Putamen (tissue), 1 donor: ENCODE data around the gene PALS2.

Experiments used
- DNase-seq: peaks from one replicate; pipeline ENCODE4 v3.0.0-alpha.2; 2016; ENCODE audit warnings: low spot score

The PALS2 gene

DNA sequence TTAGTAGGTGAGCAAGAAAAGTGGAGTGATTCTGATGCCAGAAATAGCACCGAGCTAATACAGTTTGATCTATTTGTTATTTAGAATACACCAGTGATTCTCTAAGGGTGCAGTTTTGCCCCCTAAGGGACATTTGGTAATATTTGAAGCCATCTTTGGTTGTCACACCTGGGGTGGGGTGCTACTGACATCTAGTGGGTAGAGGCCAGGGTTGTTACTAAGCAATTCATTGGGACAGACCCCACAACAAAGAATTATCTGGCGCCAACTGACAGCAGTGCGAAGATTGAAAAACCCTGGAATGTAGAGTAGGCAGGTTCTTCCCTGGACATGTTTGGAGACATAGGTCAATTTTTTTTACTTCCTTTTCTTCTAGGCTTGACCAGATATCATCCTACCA is 14.6 kb downstream of the PALS2 start:
- no peak for DNase-seq

DNA sequence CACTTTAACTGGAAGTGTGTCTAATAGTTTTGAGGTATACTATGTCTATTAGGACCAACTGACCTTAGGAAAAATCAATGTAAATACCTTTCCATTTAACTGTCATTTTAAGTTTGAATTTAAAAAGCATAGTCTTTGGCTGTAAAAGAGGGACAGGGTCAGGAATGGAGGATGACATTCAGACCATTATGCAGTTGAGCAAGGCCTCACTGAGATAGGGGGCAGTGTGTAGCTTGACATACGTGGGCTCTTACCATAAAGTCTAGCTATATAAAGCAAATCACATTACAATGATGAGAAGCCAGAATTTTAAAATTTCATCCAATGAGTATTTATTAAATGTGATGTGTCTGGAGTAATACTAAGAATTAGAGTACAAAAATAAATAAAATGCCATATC is 17.9 kb downstream of the PALS2 start:
- no peak for DNase-seq

DNA sequence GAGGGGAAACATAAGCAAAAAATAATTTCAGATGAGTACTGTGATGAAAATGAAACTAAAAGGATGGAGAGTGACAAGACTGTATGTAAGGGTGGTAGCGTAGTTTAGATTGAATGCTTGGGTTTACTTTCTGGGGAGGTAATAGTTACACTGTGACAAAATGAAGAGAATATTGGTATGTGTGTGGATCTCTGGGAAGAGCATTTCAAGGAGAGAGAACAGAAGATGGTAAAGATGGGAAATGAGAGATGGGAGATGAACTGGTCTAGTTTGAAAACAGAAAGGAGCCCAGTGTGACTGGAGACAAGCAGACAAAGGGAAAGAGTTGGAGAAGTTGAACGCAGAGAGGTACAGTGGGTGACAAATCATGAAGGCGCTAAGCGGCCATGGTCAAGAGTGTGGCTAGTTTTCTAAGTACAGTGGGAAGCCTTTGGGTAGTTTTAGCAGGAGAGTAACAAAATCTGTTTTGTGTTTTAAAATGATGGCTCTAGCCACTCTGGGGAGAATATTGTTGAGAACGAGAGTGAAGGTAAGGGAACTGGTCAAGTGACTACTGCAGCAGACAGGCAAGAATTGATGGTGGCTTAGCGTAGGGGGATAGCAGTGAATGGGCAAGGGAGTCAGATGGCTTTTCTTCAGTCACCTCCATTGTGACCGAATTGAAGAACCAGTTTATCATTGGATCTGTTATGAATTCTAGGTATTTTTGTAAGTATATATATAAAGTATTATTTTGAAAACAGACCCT is 22.6 kb downstream of the PALS2 start:
- no peak for DNase-seq

DNA sequence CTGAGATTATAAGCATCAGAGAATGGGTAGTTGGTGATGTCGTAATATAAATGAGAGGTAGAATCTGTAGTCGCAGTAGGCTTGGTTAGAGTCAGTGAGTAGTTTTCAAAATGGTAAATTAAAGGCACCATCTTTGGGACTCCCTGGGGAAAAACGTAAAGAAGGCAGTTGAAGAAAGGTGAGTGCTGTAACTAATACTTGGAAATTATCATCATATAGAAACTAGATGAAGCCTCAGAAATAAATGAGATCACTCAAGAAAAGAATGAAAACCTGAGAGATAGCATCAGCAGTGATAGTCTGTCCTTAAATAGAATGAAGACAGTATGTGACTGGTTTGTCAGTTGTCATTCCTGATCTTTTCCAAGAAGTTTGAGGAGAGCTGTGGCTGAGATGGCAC is 23.8 kb downstream of the PALS2 start:
- DNase-seq: no peak

DNA sequence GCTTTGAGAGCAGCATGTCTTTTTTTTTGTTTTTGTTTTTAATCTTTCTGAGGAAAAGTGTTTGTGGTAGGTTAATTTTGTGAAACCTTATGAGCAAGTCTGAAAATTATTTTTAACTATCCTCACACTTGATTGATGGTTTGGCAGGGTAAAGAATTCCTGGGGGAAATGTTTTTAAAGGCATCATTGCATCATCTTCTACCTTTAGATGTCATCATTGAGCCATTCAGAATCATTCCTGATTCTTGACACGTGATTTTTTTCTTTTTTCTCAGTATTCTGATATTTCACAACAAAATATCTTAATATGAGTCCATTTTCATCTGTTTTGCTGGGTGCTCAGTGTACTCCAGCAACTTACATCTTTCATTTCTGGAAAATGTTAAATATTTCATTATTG is 28.3 kb downstream of the PALS2 start:
- DNase-seq: no peak

DNA sequence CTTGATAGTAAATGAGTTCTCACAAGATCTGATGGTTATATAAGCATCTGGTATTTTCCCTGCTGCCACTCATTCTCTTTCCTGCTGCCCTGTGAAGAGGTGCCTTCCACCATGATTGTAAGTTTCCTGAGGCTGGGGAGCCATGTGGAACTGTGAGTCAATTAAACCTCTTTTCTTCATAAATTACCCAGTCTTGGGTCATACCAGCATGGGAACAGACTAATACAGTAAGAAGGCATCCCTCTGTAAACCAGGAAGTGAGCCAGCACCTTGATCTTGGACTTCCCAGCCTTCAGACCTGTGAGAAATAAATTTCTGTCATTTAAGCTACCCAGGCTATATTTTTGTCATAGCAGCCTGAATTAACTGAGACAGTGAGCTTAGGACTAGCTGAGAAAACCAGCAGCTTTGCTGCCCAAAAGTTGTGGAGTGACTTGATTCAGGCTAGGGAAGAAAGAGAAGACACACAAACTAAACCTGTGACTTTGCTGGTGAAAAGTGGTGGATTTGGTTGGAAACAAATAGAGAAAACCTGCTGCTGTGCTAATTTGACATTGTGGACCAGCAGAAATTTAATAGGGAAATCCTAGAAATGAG is 29.7 kb downstream of the PALS2 start:
- no peak for DNase-seq

DNA sequence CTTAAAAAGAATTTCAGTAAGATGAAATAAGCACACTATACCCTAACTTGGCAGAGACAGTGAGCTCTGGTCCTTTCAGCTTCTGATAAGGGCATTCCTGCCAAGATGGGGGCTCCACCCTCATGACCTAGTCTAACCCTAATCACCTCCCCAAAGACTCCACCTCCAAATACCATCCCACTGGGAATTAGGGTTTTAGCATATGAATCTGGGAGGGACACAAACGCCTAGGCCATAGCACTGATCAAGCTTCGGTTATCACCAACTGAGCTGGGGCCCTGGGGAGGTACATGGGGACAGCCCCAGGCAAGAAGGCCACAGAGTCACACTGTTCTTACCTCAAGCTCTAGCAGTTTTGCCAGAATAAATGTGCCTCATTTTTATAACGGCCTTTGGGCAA is 31.4 kb downstream of the PALS2 start:
- no peak for DNase-seq

DNA sequence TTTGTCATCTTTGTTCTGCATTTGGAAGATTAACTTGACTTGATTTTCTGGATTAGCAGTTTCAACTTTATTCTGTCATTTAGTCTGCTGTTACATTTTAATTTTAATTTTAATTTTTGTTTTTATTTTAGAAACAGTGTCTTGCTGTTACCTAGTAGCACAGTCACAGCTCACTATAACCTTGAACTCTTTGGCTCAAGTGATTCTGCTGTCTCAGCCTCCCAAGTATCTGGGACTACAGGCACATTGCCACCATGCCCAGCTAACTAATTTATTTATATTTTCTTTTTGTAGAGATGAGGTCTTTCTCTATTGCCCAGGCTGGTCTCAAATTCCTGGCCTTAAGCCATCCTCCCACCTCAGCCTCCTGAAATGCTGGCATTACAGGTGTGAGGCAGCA is 35.3 kb downstream of the PALS2 start:
- DNase-seq: no peak

DNA sequence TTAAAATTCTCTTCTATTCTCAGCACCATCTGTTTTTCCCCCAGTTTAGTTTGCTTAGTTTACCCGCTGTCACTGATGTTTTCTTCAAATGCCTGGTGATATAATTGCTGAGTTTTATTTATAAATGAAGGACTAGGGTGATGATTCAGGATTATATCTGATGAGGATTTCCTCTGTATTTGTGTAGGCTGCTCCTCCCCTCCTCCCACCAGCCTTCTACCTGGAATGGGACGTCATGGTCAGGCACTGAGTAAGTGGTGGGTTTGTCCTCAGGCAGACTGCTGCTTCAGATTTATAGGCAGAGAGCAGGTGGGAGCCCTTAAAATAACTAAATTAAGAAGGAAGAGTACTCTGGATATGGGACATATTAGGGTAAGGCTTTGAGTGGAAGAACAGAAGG is 35.8 kb downstream of the PALS2 start:
- DNase-seq: no peak

DNA sequence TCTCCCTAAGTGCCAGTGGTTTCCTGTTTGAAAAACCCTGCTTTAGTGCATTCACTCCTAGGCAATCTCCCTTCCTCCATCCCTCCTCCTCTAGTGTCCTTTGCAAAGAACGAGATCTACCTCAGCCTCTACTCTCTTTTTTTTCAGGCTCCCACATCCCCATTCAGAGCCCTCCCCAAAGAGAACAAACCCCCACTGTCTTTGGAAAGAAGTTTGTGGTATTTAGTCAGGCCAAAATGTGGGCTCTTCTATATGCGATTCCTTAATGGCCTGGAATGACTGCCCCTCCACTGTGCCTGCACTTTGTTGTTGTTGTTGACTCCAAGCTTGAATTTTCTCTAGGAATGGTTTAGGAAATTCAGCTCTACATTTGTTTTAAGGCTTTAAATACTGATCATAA is 36.3 kb downstream of the PALS2 start:
- no peak for DNase-seq

DNA sequence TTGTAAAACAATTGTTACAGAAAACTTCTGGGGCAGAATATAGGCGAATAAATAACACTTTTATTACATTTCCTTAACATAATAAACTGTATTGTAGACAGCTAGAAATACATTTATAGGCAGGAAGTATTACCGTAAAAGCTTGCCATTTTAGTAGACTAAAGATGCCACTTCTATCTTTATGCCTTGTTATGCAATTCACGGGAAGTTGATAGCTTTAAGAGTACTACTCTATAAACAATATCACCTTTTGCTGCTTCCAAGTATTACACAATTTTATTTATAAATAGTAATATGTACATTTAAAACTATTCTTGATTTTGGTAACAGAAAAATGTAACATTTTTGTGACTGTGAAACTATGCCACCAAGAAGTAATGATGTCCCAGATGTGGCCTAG is 37.9 kb downstream of the PALS2 start:
- no peak for DNase-seq

DNA sequence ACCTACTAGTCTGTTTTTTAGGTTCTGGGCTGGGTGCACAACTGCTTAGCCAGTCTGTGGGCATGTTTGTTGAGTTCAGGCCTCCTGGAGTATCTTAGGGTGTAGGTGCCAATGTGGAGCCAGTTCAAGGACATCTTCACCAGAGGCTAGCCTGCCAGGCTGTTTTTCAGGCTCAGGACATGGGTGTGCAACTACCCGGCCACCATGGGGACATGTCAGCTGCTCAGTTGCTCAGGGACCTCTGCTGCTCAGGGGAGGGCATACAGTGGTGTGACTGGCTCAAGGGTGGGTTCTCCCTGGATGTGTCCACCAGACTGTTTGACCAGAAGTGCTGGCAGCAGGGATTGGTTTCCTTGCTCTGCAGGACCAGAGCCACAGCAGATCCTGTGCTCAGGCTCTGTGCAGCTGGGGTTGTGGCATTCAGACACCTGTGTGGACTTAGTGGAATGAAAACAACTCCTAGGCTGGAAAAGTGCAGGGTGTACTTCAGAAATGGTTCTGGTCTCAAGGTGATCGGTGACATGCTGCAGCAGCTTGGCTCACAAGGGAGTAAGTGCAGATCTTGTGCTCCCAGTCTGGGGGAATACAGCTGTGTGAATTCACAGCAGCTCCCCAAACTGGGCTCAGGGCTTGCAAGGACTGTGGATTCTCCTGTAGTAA is 44.8 kb downstream of the PALS2 start:
- DNase-seq: no peak

DNA sequence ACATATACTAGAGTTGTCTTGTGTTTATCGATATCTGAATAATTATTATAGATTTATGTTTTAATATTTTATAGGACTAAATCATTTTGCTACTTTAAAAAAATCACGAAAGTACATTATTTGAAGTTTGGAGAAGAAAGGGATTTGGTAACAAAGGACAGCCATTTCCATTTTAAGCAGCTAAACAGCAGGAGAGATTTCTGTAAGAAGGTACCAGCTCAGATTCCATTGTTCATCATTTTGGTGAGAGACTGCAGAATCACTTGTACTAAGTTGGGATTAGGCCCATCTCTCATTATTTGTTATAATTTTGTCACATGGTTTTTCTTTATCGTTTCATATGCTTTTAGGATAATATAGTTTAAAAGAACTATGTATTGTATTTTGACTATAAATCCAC is 46.7 kb downstream of the PALS2 start:
- no peak for DNase-seq

DNA sequence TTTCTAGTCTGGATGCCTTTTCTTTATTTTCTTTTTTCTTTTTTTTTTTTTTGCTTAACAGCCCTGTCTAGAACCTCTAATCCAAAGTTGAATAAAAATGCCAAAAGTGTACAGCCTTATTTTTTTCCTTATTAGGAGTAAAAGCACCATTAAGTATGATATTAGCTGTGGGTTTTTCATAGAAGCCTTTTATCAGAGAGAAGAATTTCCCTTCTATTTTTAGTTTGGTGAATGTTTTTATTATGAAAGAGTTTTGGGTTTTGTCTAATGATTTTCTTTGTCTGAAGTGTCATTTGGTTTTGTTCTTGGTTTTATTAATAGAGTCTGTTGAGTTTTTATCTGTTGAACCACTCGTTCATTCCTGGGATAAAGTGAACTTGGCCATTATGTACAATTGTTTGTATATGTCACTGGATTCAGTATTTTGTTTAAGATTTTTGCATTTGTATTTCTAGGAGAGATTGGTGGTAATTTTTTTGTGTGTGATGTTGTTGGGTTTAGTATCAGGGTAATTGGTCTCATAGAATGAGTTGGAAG is 49.5 kb downstream of the PALS2 start:
- no peak for DNase-seq
